Cerebellar cortex (tissue), 1 donor: Measurements from ENCODE around the gene TRIM67.
"Not testable (repeated sequence)": the region's sequence is repeated elsewhere in the genome, so short reads cannot be mapped to it uniquely, and the experiment has no call there.

ENCODE experiments used
- DNase-seq: peaks from one replicate; pipeline ENCODE4 v3.0.0-alpha.2; 2015; ENCODE audit warnings: low spot score

Gene TRIM67

GRCh38 chr1:231203259-231204057 lies 41.6 kb downstream of the TRIM67 start:
- DNase-seq: no peak

GRCh38 chr1:231206856-231207255 lies 45.0 kb downstream of the TRIM67 start:
- no peak for DNase-seq

- DNase-seq: no peak
Measured at GRCh38 chr1:231207437-231207836, 45.6 kb downstream of the TRIM67 start.

DNA sequence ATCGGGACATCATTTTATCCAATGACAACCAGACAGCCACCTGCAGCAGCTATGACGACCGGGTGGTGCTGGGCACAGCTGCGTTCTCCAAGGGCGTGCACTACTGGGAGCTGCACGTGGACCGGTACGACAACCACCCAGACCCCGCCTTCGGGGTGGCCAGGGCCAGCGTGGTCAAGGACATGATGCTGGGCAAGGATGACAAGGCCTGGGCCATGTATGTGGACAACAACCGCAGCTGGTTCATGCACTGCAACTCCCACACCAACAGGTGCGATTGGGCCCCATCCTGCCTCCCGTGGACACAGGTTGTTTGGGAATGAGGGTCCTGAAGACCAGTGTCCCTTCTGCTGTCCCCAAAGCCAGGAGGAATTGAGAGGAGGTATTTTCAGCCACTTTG lies 47.1 kb downstream of the TRIM67 start:
- no peak for DNase-seq

- no peak for DNase-seq
Measured at GRCh38 chr1:231209531-231209930, 47.7 kb downstream of the TRIM67 start.

- DNase-seq: no peak
Measured at GRCh38 chr1:231210126-231210525, 48.3 kb downstream of the TRIM67 start.

DNA sequence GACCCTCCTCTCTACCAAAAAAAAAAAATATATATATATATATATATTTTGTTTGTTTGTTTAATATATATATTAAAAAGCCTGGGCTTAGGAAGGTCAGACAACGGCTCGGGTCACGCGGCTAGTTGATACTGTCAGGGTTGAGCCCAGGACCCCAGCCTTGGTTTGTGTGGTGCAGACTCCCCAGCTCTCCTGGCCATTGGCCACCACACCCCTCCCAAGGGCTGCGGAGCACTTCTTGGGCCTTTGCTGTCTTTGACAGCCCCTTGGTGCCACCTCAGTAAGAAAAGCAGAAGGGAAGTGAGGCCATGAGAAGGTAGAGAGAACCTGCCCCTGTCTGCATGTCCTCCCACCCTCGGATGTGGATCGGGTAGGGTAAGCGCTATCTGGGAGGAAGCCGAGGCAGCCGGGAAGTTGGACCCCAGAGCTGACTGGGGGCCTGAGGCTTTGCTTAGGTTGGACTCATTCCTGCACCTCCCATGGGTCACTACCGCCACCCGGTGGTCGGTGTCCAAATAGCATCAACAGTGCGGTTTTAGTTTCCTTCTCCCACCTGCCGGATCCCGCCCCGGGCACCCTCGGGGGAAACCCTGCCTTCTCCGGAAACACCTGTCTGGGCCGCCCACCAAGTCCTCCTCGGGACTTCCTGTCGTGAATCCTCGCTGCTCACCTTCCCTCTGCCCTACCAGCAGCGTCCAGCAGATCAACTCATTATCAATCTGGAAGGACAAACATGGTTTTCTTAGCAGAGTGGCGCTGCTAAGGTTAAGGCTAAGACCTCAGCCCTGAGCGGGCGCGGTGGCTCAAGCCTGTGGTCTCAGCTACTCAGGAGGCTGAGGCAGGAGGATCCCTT lies 49.4 kb downstream of the TRIM67 start:
- peak; percentile 80 for DNase-seq

- DNase-seq: not testable (repeated sequence)
Measured at GRCh38 chr1:231212301-231212700, 50.4 kb downstream of the TRIM67 start.

DNA sequence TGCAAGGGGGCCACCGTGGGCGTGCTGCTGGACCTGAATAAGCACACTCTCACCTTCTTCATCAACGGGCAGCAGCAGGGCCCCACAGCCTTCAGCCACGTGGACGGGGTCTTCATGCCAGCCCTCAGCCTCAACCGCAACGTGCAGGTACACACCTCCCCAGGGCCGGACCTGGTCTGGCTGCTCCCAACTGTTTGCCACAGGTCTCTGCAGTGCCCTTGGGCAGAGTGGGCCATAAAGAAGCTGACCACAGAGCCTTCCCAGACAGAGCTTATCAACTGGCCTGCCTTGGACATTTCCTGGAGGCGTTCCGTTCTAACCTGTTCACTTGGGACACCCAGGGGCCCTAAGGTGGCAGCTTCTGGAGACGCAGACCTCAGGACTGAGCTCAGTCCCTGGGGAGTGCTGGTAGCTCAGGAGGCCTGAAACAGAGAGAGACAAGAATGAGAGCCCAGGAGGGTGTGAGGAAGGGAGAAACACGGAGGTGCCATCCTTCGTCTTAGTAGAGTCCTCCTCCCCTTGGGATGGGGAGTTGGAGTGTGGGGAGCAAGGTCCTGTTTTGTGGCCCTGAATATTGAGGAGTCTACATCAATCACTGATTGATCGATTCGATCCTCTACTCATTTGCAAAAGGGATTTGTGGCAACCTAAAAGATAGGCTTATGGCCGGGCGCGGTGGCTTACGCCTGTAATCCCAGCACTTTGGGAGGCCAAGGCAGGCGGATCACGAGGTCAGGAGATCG lies 52.1 kb downstream of the TRIM67 start:
- DNase-seq: no peak

DNA sequence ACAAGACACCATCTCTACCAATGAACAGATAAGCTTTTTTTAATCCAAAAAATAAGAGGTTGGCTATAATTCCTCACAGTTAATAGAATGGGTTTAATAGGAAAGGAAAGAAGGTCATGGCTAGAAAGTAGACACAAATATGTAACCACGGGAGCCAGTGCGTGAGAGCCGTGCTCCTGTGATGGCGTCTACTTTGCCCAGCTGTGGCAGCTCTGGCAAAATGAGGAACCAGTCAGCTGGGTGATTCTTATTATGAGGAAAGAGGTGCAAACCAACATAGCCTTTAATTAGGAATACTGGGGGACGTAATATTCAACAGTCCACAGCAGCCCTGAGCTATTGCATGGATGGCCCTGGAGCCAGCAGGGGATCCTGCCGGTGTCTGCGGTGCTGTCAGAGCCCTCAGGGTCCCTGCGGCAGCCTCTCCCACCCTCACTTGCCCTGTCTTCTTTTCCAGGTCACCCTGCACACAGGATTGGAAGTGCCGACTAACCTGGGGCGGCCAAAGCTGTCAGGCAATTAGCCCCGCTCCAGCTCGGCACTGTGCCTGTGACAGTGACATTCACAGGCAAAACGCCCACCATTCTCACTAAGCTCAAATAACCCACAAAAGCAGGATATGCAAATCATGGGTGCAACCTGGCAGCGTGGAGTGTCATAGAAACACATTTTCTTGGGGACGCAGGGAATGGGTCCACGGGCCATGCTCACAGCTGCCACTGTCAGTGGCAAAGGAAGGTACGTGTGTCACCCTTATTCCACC lies 53.2 kb downstream of the TRIM67 start:
- peak; percentile 21 for DNase-seq

DNA sequence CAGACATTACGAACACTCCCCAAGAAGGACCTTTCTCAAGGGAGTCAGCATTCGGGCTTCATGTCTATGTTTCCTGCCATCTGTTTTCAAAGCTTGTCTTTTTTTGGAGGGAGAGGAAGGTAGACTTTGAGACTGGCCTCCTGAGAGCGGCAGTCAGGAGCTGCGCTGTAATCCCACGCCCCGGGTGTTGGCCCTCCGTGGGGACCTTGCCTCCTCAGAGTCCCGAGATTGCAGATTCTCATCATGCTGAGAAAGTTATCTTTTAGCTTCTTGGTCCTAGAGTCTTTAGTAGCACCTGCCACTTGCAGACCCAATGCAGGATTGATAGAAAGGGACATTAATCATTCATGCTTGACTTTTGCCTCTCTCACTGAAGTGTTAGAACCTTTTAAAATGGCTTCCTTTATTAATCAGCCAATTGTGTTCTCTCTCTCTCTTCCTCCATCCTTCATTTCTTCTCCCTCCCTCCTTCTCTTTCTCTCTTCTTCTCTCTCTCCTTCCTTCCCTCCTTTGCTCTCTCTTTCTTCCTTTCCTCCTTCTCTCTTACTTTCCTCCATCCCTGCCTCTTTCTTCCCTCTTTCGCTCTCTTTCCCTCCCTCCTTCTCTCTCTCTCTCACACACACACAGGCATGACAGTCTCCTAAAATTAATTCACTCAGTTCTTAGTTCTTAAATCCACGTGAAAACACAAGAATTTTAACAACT lies 54.0 kb downstream of the TRIM67 start:
- peak; percentile 14 for DNase-seq

GRCh38 chr1:231216498-231216897 lies 54.6 kb downstream of the TRIM67 start:
- DNase-seq: no peak

DNA sequence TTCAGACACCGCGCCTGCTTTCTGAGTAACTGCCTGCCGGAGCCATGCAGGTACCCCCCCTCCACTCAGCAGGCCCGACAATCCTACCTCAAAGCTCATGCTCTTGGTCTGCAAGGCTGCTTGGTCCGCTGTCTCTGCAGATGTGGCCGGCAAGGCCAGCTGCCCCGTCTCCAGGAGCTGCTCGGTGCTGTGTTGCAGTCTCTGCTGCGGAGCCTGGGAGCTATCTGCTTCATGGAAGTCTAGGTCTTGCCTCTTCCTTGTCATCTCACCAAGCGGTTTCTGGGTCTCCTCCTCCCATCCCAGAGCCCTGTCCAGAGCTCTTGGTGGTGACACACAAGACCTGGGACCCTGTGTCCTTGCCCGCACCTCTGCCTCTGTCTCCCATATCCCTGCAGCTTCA lies 55.2 kb downstream of the TRIM67 start:
- DNase-seq: no peak

DNA sequence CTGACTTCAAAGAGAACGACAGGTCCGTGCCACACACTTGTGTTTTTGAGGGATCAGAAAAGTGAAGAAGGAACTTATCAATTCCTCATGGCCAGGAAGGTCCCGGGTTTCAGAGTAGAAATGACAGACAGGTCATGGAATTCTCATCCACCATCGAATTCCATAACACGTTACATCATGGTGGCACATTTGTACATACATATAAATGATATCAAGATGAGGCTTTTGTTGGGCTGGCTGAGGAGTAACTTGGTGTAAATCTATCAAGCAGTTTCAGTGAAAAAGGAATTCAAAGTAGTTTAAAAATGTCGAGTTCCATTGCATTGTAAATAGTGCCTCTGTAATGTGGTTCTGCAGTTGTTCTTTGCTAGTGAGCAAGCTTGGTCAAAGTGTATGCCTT lies 56.2 kb downstream of the TRIM67 start:
- no peak for DNase-seq

DNA sequence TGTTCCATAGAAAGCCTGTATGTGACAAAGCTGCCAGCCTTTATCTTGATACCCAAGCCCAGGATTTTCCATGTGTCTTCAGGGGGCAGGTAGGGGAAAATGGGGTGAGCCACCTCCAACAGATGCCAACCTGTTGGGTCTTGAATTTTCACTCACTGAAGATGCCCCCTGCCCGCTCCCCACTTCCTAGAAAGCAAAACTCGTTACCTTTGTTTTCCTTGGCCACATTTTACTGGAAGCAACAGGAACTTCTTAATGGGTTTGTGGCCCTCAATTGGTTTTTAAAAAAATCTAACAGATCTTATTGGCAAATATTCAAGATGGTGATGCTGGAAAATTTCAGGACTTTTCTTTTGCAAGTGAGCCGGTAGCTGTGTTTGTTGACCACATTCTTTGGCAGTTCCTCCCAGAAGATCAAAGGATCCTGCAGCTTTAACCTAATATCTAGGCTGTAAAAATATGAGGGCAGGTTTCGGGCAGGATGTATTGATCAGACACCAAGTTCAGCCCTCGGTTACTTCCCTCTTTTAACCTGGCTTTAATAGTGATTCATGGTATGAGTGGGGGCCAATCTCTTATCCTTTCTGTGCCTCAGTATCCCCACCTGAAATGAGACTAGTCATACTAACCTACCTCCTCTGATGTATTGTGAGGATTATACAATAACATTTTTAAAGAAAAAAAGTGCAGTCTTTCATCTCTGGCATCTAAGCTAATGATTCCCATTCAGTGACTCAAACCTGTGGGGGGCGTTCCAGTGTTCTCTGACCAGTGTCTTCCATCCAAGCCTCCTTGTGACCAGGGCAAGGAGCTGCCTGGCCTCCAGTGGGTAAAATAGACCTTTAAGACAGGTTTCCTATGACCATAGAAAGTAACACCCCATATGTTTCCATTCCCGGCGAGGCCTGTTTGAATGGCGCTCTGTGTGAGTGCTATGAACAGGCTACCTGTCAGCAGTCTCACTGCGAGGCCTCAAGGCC lies 57.9 kb downstream of the TRIM67 start:
- no peak for DNase-seq

DNA sequence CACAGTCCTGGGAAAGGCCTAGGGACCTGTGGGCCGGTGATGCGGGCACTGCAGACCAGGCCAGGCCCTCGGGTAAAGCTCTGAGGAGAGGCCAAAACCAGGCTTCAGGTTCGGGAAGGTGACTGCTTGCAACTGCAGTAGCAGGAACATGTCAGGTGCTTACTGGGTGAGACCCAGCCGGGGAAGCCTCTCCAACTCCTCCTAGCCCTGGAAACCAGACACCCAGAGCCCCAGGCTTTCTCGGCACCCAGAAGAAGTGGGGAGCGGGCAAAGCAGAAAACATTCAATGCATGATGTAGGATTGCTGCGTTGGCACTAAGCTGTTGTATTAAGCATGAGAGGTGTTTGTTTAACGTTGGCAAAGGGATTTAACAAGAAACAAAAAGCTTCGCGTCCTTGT lies 58.9 kb downstream of the TRIM67 start:
- DNase-seq: no peak

- DNase-seq: no peak
Measured at GRCh38 chr1:231226156-231226555, 64.3 kb downstream of the TRIM67 start.

GRCh38 chr1:231231511-231231910 lies 69.7 kb downstream of the TRIM67 start:
- no peak for DNase-seq

GRCh38 chr1:231232870-231233734 lies 71.2 kb downstream of the TRIM67 start:
- no peak for DNase-seq
